GM18858 (cell line): ENCODE measurements around the gene ABCB4.

Experiments used
- ATAC-seq: cut with Tn5 transposase; IDR thresholded peaks from one replicate; pipeline ENCODE4 v1.9.1; 2021; ENCODE audit not compliant: unreplicated experiment

ABCB4 gene

DNA sequence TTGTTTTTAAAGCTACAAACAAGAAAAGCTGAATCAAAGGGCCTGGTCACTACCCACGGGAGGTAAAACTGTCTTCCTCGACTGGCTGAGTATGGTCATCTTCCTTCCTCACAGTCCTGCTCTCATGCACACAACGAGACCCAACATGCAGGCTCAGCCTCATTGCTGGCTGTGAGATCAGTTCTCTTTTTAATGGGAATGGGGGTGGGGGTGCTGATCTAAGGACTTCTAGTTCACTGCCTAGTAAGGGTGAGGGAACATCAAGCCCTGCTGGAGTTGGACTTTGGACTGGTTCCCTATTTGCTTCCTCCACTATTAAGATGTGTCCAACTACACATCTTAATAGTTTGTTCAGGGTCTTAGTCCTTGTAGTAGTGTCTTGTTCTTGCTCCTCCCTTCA is 48.2 kb downstream of the ABCB4 start:
- ATAC-seq, result no peak

DNA sequence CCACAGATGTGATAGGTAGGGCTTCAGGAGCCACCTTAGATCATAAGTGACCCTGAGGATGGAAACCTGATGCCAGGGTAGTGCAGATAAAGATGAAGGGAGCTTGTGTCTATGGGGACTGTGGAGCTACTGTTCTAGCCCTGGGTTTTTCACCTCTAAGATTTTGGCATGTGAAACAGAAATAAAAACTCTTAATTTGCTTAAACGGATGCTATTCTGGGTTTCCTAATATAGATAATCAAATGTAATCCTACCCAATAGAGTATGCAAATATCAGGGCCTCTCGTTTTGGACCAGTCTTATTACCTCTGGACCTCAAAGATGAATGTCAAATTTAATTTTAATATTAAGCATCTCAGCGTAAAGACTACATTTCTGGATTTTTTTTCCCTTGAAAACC is 49.3 kb downstream of the ABCB4 start:
- peak; percentile 58 for ATAC-seq

DNA sequence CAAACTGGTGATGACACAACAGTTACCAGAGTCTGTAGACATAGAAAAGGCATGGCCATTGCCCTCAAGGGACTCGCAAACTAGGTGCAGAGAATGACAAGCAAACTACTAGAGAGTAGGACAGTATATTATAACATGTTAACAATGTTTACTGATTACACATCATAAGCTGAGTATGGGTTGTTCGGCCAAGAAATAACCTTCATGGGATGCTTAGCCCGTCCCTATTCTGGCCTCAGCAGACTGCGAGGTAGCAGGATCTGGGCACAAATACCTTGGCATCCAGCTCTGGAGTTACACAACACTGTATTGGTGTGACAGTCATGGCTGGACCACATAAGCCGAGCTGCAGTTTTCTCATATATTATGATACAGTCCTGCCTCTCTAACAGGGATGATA is 51.4 kb downstream of the ABCB4 start:
- ATAC-seq, result no peak

DNA sequence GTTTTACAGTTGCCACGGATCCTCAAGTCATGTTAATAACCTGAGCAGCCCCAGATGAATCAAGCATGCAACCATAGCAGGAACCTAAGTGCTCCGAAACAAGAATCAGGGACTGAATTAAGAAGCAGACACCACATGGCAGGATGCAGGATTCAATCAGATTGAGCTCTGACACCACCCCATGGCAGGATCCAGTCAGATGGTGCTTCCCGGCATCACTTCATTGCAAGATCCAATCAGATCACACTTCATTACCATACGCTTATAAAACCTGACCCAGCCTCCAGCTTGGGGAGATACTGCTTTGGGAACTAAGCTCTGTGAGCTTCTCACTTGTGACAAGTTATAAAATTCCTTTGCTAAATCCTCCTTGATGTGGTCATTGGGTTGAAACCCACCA is 55.3 kb downstream of the ABCB4 start:
- ATAC-seq, result no peak

DNA sequence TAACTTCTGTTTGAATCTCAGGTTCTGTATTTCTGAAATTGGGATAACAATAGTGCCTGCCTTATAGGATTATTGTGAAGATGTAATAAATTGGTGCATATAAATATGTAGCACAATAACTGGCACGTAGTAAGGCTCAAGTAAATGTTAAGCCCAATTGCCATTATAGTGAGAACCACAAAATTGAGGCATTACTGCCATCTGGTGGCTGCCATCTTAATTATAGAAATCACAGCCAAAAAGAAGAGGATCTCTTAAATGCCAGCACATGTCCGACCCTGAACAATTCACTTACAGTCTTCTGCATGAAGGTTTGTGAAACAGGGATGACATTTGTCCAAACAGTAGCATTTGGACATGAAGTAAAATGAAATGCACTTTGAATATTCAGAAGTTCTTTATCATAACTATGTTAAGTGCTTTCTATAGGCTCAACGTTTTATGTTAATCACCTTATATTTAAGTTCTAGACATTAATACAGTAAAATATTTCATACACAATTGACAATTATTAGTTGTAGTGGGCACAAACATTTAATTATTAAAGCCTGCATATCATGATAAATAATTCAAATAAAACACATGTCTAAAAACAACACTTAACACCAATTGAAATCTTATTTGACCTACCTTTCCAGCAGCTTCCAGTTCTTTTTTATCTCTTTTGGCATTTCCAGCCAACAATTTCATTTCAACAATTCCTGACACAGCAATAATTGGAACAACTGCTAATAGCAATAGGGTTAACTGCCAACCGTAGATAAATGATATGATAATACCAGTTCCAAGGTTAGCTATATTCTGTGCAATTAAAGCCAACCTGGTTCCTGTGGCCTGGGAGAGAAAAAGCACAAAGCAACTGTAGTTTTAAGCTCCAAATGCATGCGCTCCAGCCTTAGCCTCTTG is 58.5 kb downstream of the ABCB4 start:
- ATAC-seq, result peak; percentile 85

DNA sequence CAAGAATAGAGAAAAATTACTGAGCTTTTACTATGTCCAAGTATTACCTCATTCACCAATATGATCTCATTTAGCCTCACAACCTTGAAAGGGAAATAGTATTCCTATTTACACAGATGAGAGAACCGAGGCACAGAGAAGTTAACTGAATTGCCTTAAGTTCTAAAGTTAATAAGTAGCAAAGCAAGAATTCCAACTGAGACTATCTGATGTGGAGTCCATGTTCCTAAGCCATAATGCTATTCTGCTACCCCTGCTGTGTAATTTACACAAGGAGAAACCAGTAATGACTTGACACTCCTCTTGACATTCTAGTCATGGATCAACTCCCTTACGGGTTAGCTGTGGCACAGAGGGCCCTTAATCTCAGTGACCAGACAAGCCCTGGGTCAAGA is 60.7 kb downstream of the ABCB4 start:
- ATAC-seq, result no peak

- no peak for ATAC-seq
Measured at GRCh38 chr7:87413951-87414793, 61.3 kb downstream of the ABCB4 start.

DNA sequence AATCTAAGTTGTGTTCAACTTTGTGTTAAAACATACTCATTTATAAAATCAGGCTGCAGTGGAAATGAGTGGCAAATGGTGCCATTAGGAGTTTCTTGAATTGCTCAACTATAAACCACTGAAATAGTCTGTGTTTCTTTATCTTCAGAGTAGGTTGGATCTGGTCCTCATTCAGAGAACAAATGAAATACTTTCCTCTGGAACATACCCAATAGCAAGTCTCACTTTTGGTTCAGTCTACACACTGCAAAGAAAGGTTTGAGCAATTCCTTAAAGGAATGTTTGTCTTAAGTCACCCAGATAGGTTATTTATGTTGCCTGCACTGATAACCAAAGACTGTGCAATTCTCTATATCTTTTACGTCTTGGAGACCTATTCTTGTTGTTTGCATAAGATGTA is 62.5 kb downstream of the ABCB4 start:
- no peak for ATAC-seq

GRCh38 chr7:87411186-87411585 is 64.3 kb downstream of the ABCB4 start:
- no peak for ATAC-seq

DNA sequence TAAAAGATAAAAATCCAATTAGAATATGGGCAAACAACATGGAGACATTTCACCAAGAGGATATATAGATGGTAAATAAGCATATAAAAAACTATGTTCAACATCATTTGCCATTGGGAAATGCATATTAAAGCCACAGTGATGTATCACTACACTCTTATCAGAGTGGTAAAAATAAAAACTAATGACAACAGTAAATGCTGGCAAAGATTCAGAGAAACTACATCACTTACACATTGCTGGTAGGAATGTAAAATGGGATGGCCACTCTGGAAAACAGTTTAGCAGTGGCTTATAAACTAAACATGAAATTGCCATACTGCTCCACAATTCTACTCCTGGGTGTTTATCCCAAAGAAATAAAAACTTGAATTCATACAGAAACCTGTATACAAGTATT is 70.8 kb downstream of the ABCB4 start:
- ATAC-seq, result no peak

DNA sequence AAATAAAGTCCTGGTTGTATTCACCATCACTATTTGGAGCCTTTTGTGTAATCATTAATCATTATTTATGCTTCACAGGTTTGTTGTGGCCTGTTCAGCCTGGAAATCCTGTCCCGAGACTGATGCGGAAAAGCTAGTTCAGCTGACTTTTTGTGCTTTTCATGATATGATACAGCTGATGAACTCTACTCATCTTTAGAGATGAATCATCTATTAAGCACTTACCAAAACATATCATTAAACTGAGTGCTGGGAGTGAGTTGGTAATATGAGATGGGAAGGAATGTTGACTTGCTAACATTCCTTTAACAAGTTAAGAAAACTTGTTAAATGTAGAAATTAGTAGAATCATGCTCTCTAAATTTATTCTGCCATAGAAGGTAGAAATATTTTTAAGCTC is 77.0 kb downstream of the ABCB4 start:
- ATAC-seq, result no peak

- no peak for ATAC-seq
Measured at GRCh38 chr7:87395442-87396020, 79.9 kb downstream of the ABCB4 start.

DNA sequence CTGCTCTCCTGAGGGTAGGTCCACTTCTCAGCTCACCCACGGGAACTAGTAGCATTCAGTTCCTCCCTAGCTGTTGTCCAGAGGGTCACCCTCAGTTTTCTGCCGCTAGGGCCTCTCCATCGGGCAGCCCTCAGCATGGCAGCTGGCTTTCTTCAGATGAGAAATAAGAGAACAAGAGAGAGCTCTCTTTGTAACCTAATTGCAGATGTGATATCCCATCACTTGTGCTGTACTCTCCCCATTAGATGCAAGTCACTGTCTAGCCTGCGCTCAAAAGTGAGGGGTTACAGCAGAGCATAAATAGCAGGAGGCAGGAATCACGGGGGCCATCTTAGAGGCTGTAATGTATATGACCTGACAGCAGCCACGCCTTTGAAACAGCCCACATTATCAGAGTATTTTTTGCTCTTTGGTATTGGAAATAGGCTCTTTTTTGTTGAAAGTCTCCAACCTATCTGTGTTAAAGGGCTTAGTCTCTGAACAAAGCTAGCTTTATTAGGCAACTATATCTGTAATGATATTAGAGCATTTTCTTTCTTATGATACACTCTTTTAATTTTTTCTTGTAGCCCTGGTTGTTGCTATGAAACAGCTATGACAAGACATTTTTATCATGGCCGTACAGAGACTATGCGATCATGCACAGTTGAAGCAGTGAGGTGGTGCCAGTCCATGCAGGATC is 84.3 kb downstream of the ABCB4 start:
- ATAC-seq, result no peak

DNA sequence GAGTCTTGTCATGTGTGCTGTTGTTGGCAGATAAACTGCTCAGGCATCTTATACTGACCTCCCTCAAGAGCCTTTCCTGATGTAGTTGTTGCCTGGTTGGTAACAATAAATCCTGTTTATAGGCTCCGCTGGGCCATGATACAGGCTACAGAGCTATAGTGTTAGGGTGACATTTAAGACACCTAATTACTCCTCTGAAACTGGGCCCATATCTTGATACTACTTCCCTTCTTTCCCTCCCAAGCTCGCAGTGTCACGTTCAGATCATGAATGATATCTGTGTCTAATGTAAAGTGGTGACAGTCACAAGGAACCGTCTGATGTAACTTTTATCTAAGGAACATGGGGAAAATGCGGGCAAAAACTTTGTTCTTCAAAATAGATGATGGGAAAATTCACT is 94.6 kb downstream of the ABCB4 start:
- ATAC-seq, result no peak

GRCh38 chr7:87375662-87376435 is 99.6 kb downstream of the ABCB4 start:
- ATAC-seq, result no peak

GRCh38 chr7:87370660-87371180 is 104.8 kb downstream of the ABCB4 start:
- ATAC-seq, result no peak

- ATAC-seq, result no peak
Measured at GRCh38 chr7:87369216-87369615, 106.3 kb downstream of the ABCB4 start.

DNA sequence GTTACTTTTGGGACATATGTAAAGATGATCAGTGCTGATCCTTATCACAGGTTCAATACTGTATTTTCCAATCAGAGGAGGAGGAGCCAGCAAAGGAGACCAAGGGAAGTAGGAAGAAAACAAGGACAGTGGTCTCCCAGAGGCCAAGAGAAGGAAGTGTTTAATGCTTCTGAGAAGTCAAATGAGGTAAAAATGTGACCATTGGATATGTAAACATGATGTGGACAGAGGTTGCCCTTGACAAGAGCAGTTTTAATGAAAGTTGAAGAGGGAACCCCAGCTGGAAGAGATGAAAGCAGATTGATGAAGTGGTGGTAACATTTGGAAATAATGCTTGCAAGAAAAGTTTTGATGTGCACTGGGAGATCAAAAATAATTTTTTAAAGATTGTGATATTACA is 111.2 kb downstream of the ABCB4 start:
- ATAC-seq, result no peak

GRCh38 chr7:87363342-87363741 is 112.1 kb downstream of the ABCB4 start:
- ATAC-seq, result no peak

DNA sequence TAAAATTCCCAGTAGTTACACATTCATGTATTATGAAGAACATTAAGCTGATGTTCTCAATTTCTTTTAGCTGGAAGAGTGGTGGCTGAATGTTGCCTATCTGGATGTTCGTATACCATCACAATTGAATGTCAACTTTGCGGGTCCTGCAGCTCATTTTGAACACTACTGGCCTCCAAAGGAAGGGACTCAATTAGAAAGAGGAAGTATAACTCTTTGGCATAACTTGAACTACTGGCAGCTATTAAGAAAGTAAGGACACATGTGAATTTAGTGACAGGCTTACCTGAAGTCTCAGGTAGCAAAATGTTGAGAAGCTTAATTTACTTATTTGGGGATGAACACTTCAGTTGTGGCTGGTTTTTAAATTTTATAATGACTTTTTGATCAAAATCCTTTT is 114.2 kb downstream of the ABCB4 start:
- no peak for ATAC-seq
